Neural progenitor cell (in vitro differentiated cells): ENCODE results near the gene TMEM134. TPM values are rescaled to one million over a fixed set of nuclear protein-coding genes. Genes with fewer than 3 reads are reported as not detected.

ENCODE experiments used
- DNase-seq: peaks from one replicate; pipeline ENCODE4 v3.0.0-alpha.2; 2016; ENCODE audit warnings: low spot score
- H2AFZ ChIP-seq: fragments of 200-600 bp; sonication (generic); replicated peaks from 2 replicates; pipeline ENCODE4 v1.6.1; 2016; ENCODE audit warnings: antibody characterized with exemption
- H3F3A ChIP-seq: fragments of 200-600 bp; sonication (generic); 2 replicates; pipeline ENCODE4 v1.6.1; 2016; ENCODE audit warnings: antibody characterized with exemption, low read depth
- H3K27ac ChIP-seq: fragments of 200-600 bp; sonication (generic); 2 replicates; pipeline ENCODE4 v1.5.1; 2016; ENCODE audit warnings: mild to moderate bottlenecking
- H3K27me3 ChIP-seq: fragments of 200-600 bp; sonication (generic); 2 replicates; pipeline ENCODE4 v1.6.1; 2016; ENCODE audit warnings: mild to moderate bottlenecking, moderate library complexity
- H3K36me3 ChIP-seq: fragments of 200-600 bp; sonication (generic); 2 replicates; pipeline ENCODE4 v1.5.1; 2016
- H3K4me1 ChIP-seq: fragments of 200-600 bp; sonication (generic); 2 replicates; pipeline ENCODE4 v1.6.1; 2016; ENCODE audit warnings: mixed run types
- H3K4me2 ChIP-seq: fragments of 200-600 bp; sonication (generic); 2 replicates; pipeline ENCODE4 v1.6.1; 2016
- H3K4me3 ChIP-seq: fragments of 200-600 bp; sonication (generic); 2 replicates; pipeline ENCODE4 v1.5.1; 2016
- H3K79me2 ChIP-seq: fragments of 200-600 bp; sonication (generic); 2 replicates; pipeline ENCODE4 v1.6.1; 2016; ENCODE audit warnings: low read depth
- H3K9ac ChIP-seq: fragments of 200-600 bp; sonication (generic); 2 replicates; pipeline ENCODE4 v1.6.1; 2016
- H3K9me3 ChIP-seq: fragments of 200-600 bp; sonication (generic); 2 replicates; pipeline ENCODE4 v1.5.1; 2016; ENCODE audit warnings: low read depth
- H4K20me1 ChIP-seq: fragments of 200-600 bp; sonication (generic); 2 replicates; pipeline ENCODE4 v1.6.1; 2016; ENCODE audit warnings: low read depth
- H3K27ac Mint-ChIP-seq: 3 replicates; pipeline ENCODE4 v1.8.0; 2021; ENCODE audit warnings: mixed read lengths
- H3K27me3 Mint-ChIP-seq: 2 replicates; pipeline ENCODE4 v1.8.0; 2022; ENCODE audit warnings: low read depth, mild to moderate bottlenecking, inconsistent platforms, moderate library complexity, mixed read lengths; ENCODE audit not compliant: insufficient read depth
- H3K36me3 Mint-ChIP-seq: 3 replicates; pipeline ENCODE4 v1.8.0; 2021; ENCODE audit warnings: mixed read lengths
- H3K4me1 Mint-ChIP-seq: 3 replicates; pipeline ENCODE4 v1.8.0; 2021; ENCODE audit warnings: mixed read lengths
- H3K4me3 Mint-ChIP-seq: 3 replicates; pipeline ENCODE4 v1.8.0; 2021; ENCODE audit warnings: mild to moderate bottlenecking, moderate library complexity, mixed read lengths
- H3K9me3 Mint-ChIP-seq: 3 replicates; pipeline ENCODE4 v1.8.0; 2020; ENCODE audit warnings: mixed read lengths
- CTCF ChIP-seq: fragments of 200-600 bp; sonication (generic); IDR thresholded peaks from 2 replicates; pipeline ENCODE4 v1.5.1; 2017; ENCODE audit warnings: antibody characterized with exemption, mild to moderate bottlenecking
- EZH2 ChIP-seq: fragments of 200-600 bp; sonication (generic); IDR thresholded peaks from 2 replicates; pipeline ENCODE4 v1.6.1; 2017; ENCODE audit warnings: antibody characterized with exemption, mild to moderate bottlenecking, moderate library complexity
- EZH2phosphoT487 ChIP-seq: fragments of 200-600 bp; sonication (generic); IDR thresholded peaks from 2 replicates; pipeline ENCODE4 v1.6.1; 2017; ENCODE audit warnings: antibody characterized with exemption
- total RNA-seq: library from RNA; depleted of rRNA; stranded (reverse); fragments of >200 nt; gene quantifications from 2 replicates; pipeline ENCODE4 v1.2.3, GENCODE V29; 2015; ENCODE audit warnings: low replicate concordance

TMEM134 gene
- total RNA-seq, 1 donor from 2014 or later, result 68.1 TPM

GRCh38 chr11:67420147-67420645 lies 48.9 kb downstream of the TMEM134 start:
- peaks cover 30% of the 10 kb centered on the region for H3K4me1 Mint-ChIP-seq

GRCh38 chr11:67419325-67420049 lies 49.6 kb downstream of the TMEM134 start:
- Mint-ChIP-seq H3K27me3 (peaks cover 25% of the 10 kb centered on the region), H3K4me1 (peaks cover 25% of the 10 kb centered on the region), H3K27ac (no peak overlapping the region), H3K36me3 (no peaks in the 10 kb centered on the region), H3K9me3 (no peaks in the 10 kb centered on the region), H3K4me3 (peak overlapping the region; percentile 81)
- no peak overlapping the region for H2AFZ ChIP-seq
- H3K27me3 ChIP-seq, result peaks cover 48% of the 10 kb centered on the region
- TF ChIP-seq CTCF, result no peak
- no peak for TF ChIP-seq EZH2phosphoT487
- no peak for TF ChIP-seq EZH2
- H3F3A ChIP-seq, result peaks cover 13% of the 10 kb centered on the region
- H3K4me2 ChIP-seq, result peak overlapping the region; percentile 86
- no peak overlapping the region for H3K9ac ChIP-seq
- DNase-seq, result no peak
- H3K36me3 ChIP-seq, result no peaks in the 10 kb centered on the region
- no peak overlapping the region for H3K27ac ChIP-seq
- no peak overlapping the region for H3K4me3 ChIP-seq
- no peaks in the 10 kb centered on the region for H3K79me2 ChIP-seq
- H3K4me1 ChIP-seq, result peaks cover 9% of the 10 kb centered on the region
- no peaks in the 10 kb centered on the region for H4K20me1 ChIP-seq
- no peaks in the 10 kb centered on the region for H3K9me3 ChIP-seq

More at GRCh38 chr11:67420147-67420645, 48.9 kb downstream of the TMEM134 start:
- Histone ChIP-seq H3K79me2 (no peaks in the 10 kb centered on the region), H4K20me1 (no peaks in the 10 kb centered on the region), H3K36me3 (no peaks in the 10 kb centered on the region), H3K9me3 (no peaks in the 10 kb centered on the region), H3K27me3 (peaks cover 41% of the 10 kb centered on the region), H3K9ac (no peak overlapping the region), H3K4me2 (peak overlapping the region; percentile 86), H3K4me1 (peaks cover 5% of the 10 kb centered on the region), H3K27ac (no peak overlapping the region), H3K4me3 (peak overlapping the region; percentile 50), H3F3A (peaks cover 13% of the 10 kb centered on the region), H2AFZ (peak overlapping the region; percentile 20)
- peaks cover 20% of the 10 kb centered on the region for H3K27me3 Mint-ChIP-seq
- no peaks in the 10 kb centered on the region for H3K9me3 Mint-ChIP-seq
- H3K36me3 Mint-ChIP-seq, result no peaks in the 10 kb centered on the region
- TF ChIP-seq EZH2 (no peak), EZH2phosphoT487 (no peak), CTCF (no peak)
- H3K4me3 Mint-ChIP-seq, result peak overlapping the region; percentile 81
- H3K27ac Mint-ChIP-seq, result no peak overlapping the region
- DNase-seq, result no peak

GRCh38 chr11:67418476-67419281 lies 50.4 kb downstream of the TMEM134 start:
- Mint-ChIP-seq H3K27me3 (peaks cover 25% of the 10 kb centered on the region), H3K9me3 (no peaks in the 10 kb centered on the region), H3K36me3 (no peaks in the 10 kb centered on the region), H3K27ac (no peak overlapping the region), H3K4me3 (no peak overlapping the region), H3K4me1 (peaks cover 24% of the 10 kb centered on the region)
- peaks cover 56% of the 10 kb centered on the region for H3K27me3 ChIP-seq
- H3F3A ChIP-seq, result peaks cover 13% of the 10 kb centered on the region
- H3K4me2 ChIP-seq, result no peak overlapping the region
- H3K27ac ChIP-seq, result no peak overlapping the region
- no peak overlapping the region for H3K9ac ChIP-seq
- H3K4me3 ChIP-seq, result no peak overlapping the region
- no peaks in the 10 kb centered on the region for H3K9me3 ChIP-seq
- no peak overlapping the region for H2AFZ ChIP-seq
- H3K4me1 ChIP-seq, result peaks cover 9% of the 10 kb centered on the region
- H3K79me2 ChIP-seq, result no peaks in the 10 kb centered on the region
- H3K36me3 ChIP-seq, result no peaks in the 10 kb centered on the region
- TF ChIP-seq CTCF (no peak), EZH2 (no peak), EZH2phosphoT487 (no peak)
- no peak for DNase-seq
- no peaks in the 10 kb centered on the region for H4K20me1 ChIP-seq
